Mucosa of descending colon (tissue), 3 donors: ENCODE data around the gene COG2. TPM values are rescaled to one million over a fixed set of nuclear protein-coding genes. Genes with fewer than 3 reads are reported as not detected.

Experiments
- ATAC-seq: fragments of 200-7000 bp; cut with Tn5 transposase; one replicate; pipeline ENCODE4 v1.9.1; 2020; ENCODE audit warnings: mild to moderate bottlenecking, moderate library complexity
- DNase-seq, 3 donors: peaks; one replicate each; pipeline ENCODE4 v3.0.0-alpha.2; 2020
- H3K36me3 ChIP-seq: fragments of 200-600 bp; one replicate; pipeline ENCODE4 v1.8.0; 2021; ENCODE audit warnings: low read depth, mild to moderate bottlenecking
- H3K4me1 ChIP-seq: fragments of 200-600 bp; one replicate; pipeline ENCODE4 v1.8.0; 2021; ENCODE audit warnings: low read depth, mild to moderate bottlenecking
- H3K4me3 ChIP-seq: fragments of 200-600 bp; one replicate; pipeline ENCODE4 v1.8.0; 2021; ENCODE audit warnings: mild to moderate bottlenecking
- H3K9me3 ChIP-seq: fragments of 200-600 bp; one replicate; pipeline ENCODE4 v1.8.0; 2021; ENCODE audit warnings: mild to moderate bottlenecking
- CTCF ChIP-seq: fragments of 200-600 bp; IDR thresholded peaks from one replicate; pipeline ENCODE4 v1.8.0; 2022; ENCODE audit warnings: antibody characterized with exemption, mild to moderate bottlenecking
- intact Hi-C, 2 donors: fragments of 100-400 bp; cut with DNase I in 1 of 2; cut with micrococcal nuclease in 1 of 2; formaldehyde crosslinking; loops; one replicate each; pipeline versions ENCODE4 v1.11.0 to v1.11.1; 2022; cut with DNase I, micrococcal nuclease
- total RNA-seq, 3 donors: library from RNA; stranded (reverse); fragmentation: NEBNext Ultra II Directional in 2 of 3; extraction: Animal tissue kit (Norgen Biotek cat#: 25700) in 2 of 3; gene quantifications; one replicate each; pipeline versions ENCODE4 v1.2.1 to v1.2.4, GENCODE V29; 2021 to 2023
- donor health status: DM: no; HTN: no; CAD: no; lungs with moderate emphysema.
- donor health status: DM: no; HTN: no; CAD: no.
- donor health status: DM: no; HTN: yes; CAD: no.

COG2 gene
- total RNA-seq, 3 donors from 2014 or later = 38.0 to 46.2 (median 38.1) TPM

GRCh38 chr1:230709619-230710542, 67.6 kb downstream of the COG2 start:
- intact Hi-C loops = no loop called here

GRCh38 chr1:230710543-230710904, 68.2 kb downstream of the COG2 start:
- intact Hi-C loops = no loop called here
- Histone ChIP-seq H3K4me3 (no peak overlapping the region), H3K9me3 (no peaks in the 10 kb centered on the region), H3K4me1 (peaks cover 13% of the 10 kb centered on the region), H3K36me3 (no peaks in the 10 kb centered on the region)
- TF ChIP-seq CTCF = no peak
- ATAC-seq (no peak), DNase-seq (no peak)

More at GRCh38 chr1:230709619-230710542, 67.6 kb downstream of the COG2 start:
- no peaks in the 10 kb centered on the region for H3K36me3 ChIP-seq
- no peak overlapping the region for H3K4me3 ChIP-seq
- H3K9me3 ChIP-seq = no peaks in the 10 kb centered on the region
- peaks cover 19% of the 10 kb centered on the region for H3K4me1 ChIP-seq
- no peak for DNase-seq
- no peak for ATAC-seq
- TF ChIP-seq CTCF = no peak

- intact Hi-C loops = no loop called here
These were observed 69.0 kb downstream of the COG2 start for GRCh38 chr1:230711245-230711644.

GRCh38 chr1:230712470-230712942, 70.2 kb downstream of the COG2 start:
- DNase-seq = no peak
- H3K4me3 ChIP-seq = no peak overlapping the region
- ATAC-seq = no peak

More at GRCh38 chr1:230711245-230711644, 69.0 kb downstream of the COG2 start:
- ATAC-seq (no peak), DNase-seq (no peak)
- no peak for TF ChIP-seq CTCF
- no peaks in the 10 kb centered on the region for H3K36me3 ChIP-seq
- peaks cover 13% of the 10 kb centered on the region for H3K4me1 ChIP-seq
- H3K9me3 ChIP-seq = no peaks in the 10 kb centered on the region
- no peak overlapping the region for H3K4me3 ChIP-seq

GRCh38 chr1:230713138-230713537, 70.9 kb downstream of the COG2 start:
- no peak overlapping the region for H3K4me3 ChIP-seq
- ATAC-seq = no peak
- peaks cover 9% of the 10 kb centered on the region for H3K4me1 ChIP-seq

More at GRCh38 chr1:230712470-230712942, 70.2 kb downstream of the COG2 start:
- no peaks in the 10 kb centered on the region for H3K36me3 ChIP-seq
- intact Hi-C loops = no loop called here
- H3K9me3 ChIP-seq = no peaks in the 10 kb centered on the region
- peaks cover 13% of the 10 kb centered on the region for H3K4me1 ChIP-seq
- no peak for TF ChIP-seq CTCF

More at GRCh38 chr1:230713138-230713537, 70.9 kb downstream of the COG2 start:
- intact Hi-C loops = no loop called here
- DNase-seq = no peak
- Histone ChIP-seq H3K36me3 (no peaks in the 10 kb centered on the region), H3K9me3 (no peaks in the 10 kb centered on the region)
- no peak for TF ChIP-seq CTCF
